ENCODE results near the gene TARP.
"Not testable (repeated sequence)": the region's sequence is repeated elsewhere in the genome, so short reads cannot be mapped to it uniquely, and the experiment has no call there.

Gene TARP

DNA sequence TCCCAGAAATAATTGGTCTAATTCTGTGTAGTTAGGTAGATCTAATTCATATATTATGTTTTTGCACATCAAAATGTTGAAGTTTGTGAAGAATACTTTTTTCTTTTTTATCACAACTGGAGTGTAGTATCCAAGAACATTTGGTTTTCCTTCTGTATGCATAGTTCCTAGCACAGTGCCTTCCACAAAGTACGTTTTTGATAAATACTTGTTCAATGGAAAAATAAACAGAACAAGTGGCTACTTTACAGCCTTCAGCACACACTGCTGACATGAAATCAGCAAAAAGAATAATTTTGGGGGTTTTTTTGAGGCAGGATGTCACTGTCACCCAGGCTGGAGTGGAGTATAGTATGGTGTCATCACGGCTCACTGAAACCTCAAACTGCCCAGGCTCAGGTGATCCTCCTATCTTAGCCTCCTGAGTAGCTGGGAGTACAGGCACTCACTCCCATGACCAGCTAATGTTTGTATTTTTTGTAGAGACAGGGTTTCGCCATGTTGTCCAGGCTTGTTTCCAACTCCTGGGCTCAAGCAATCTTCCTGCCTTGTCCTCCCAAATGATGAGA lies 27.9 kb downstream of the TARP start:
- 64 to 75% methylated on average over 3 of the region's 3 CpGs for WGBS, 2 donors
- Histone ChIP-seq H3K4me1 (no peaks in the 10 kb centered on the region), H3K36me3 (no peaks in the 10 kb centered on the region), H3K27me3 (no peaks in the 10 kb centered on the region), H3K4me3 (replicated peaks in 1 of 3) (no peak overlapping the region), H3K9me3 (no peaks in the 10 kb centered on the region), H3K27ac (no peak overlapping the region)
- TF ChIP-seq, protein P1, sequence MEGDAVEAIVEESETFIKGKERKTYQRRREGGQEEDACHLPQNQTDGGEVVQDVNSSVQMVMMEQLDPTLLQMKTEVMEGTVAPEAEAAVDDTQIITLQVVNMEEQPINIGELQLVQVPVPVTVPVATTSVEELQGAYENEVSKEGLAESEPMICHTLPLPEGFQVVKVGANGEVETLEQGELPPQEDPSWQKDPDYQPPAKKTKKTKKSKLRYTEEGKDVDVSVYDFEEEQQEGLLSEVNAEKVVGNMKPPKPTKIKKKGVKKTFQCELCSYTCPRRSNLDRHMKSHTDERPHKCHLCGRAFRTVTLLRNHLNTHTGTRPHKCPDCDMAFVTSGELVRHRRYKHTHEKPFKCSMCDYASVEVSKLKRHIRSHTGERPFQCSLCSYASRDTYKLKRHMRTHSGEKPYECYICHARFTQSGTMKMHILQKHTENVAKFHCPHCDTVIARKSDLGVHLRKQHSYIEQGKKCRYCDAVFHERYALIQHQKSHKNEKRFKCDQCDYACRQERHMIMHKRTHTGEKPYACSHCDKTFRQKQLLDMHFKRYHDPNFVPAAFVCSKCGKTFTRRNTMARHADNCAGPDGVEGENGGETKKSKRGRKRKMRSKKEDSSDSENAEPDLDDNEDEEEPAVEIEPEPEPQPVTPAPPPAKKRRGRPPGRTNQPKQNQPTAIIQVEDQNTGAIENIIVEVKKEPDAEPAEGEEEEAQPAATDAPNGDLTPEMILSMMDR (IDR thresholded peaks at IDR 0.05) = no peak
- no peak for TF ChIP-seq POLR2A (IDR thresholded peaks at IDR 0.05)
- intact Hi-C loops (cut with DNase I) = no loop called here
- DNase-seq = no peak

DNA sequence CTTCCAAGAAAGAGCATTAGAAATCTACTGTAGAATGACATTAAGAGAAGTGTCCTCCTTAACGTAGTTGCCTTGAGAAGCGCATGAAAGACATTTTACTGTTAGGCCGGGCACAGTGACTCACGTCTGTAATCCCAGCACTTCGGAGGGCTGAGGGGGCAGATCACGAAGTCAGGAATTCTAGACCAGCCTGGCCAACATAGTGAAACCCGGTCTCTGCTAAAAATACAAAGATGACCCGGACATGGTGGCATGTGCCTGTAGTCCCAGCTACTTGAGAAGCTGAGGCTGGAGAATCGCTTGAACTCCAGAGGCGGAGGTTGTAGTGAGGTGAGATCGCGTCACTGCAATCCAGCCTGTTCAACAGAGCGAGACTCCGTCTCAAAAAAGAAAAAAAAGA lies 28.9 kb downstream of the TARP start:
- WGBS, 2 donors = 88 to 89% methylated on average over 14 of the region's 14 CpGs
- H3K27ac ChIP-seq = no peak overlapping the region
- DNase-seq = no peak

DNA sequence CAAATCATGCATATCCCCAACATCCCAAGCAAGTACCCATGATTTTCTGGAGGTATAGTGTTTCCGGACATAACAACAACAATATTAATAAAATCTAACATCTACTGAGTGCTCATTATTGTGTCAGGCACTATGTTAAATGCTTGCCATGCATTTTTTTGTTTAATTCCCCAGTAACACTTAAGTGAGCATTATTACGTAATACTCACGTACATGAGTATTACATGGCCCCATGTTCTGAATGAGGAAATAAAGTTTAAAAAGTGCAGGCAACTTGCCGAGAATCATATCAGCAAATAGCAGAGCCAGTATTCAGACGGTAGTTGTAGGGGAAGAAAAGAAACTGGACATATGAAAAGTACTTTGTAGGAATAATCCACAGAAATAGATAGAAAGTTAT lies 30.1 kb downstream of the TARP start:
- not testable (repeated sequence) for H3K27ac ChIP-seq

More for the DNA sequence above, 28.9 kb downstream of the TARP start:
- Histone ChIP-seq H3K4me1 (no peaks in the 10 kb centered on the region), H3K27me3 (no peaks in the 10 kb centered on the region), H3K36me3 (no peaks in the 10 kb centered on the region), H3K4me3 (replicated peaks in 1 of 3) (no peak overlapping the region), H3K9me3 (no peaks in the 10 kb centered on the region)
- TF ChIP-seq POLR2A (IDR thresholded peaks at IDR 0.05) = no peak
- TF ChIP-seq, protein P1 (IDR thresholded peaks at IDR 0.05) = no peak
- intact Hi-C loops (cut with DNase I) = no loop called here

DNA sequence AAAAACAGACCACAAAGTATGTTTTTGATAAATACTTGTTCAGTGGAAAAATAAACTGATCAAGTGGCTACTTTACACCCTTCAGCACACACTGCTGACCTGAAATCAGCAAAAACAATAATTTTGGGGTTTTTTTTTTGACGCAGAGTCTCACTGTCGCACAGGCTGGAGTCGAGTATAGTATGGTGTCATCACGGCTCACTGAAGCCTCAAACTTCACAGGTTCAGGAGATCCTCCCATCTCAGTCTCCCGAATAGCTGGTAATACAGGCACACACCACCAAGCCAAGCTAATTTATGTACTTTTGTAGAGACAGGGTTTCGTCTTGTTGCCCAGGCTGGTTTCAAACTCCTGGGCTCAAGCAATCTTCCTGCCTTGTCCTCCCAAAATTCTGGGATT lies 30.6 kb downstream of the TARP start:
- intact Hi-C loops (cut with DNase I) = no loop called here

More for the DNA sequence above, 30.1 kb downstream of the TARP start:
- H3K36me3 ChIP-seq; H3K9me3 ChIP-seq; H3K4me1 ChIP-seq; H3K4me3 ChIP-seq (replicated peaks in 1 of 3); H3K27me3 ChIP-seq; DNase-seq; intact Hi-C loops (cut with DNase I): not testable (repeated sequence)
- WGBS, 2 donors = 65 to 70% methylated on average over 5 of the region's 5 CpGs

DNA sequence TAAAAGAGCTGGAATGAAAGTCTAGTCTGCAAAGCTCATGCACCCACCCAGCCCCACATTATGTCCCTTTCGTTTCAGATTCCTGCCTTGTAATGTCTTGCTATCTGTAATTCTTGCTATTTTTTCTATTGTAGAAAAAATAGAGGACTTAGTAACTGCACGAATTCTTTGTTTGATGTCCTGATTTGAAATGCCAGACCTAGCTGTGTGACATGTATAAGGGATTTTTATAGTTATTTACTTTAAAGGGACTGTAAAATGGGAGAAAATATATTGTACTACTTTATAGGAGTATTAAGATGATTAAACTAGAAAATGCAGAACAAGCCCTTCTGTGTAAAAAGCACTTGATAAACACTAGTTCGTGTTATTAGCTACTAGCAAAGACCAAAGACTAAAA lies 32.4 kb downstream of the TARP start:
- intact Hi-C loops (cut with DNase I) = no loop called here

More for the DNA sequence above, 30.6 kb downstream of the TARP start:
- H3K9me3 ChIP-seq = no peaks in the 10 kb centered on the region
- 92 to 97% methylated on average over 6 of the region's 6 CpGs for WGBS, 2 donors
- DNase-seq = no peak
- no peak overlapping the region for H3K27ac ChIP-seq
- H3K4me1 ChIP-seq = no peaks in the 10 kb centered on the region
- no peak overlapping the region for H3K4me3 ChIP-seq (replicated peaks in 1 of 3)
- TF ChIP-seq, protein P1 (IDR thresholded peaks at IDR 0.05) = no peak
- no peak for TF ChIP-seq POLR2A (IDR thresholded peaks at IDR 0.05)
- no peaks in the 10 kb centered on the region for H3K36me3 ChIP-seq
- no peaks in the 10 kb centered on the region for H3K27me3 ChIP-seq

DNA sequence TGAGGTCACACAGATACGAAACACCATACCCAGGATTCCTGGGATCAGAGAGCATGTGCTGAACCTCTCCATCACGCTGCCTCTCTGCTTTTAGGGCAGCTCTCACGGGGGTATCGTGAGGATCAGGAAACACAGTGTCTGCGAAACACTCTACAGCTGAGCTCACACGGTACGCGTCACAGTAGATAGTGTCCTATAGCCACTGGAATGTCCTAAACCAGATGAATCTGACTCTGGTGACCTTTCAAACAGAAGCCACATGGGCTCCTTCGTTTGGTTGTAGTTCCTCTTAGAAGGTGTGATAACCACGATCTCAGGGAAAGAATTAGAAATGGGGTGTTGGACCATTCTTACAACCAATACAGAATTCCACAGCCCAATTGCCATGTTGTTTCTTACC lies 34.3 kb downstream of the TARP start:
- H3K4me1 ChIP-seq; intact Hi-C loops (cut with DNase I); H3K27me3 ChIP-seq; H3K9me3 ChIP-seq; H3K36me3 ChIP-seq; H3K4me3 ChIP-seq (replicated peaks in 1 of 3); DNase-seq; H3K27ac ChIP-seq: not testable (repeated sequence)
- 92 to 94% methylated on average over 10 of the region's 10 CpGs for WGBS, 2 donors

More for the DNA sequence above, 32.4 kb downstream of the TARP start:
- H3K27me3 ChIP-seq = no peaks in the 10 kb centered on the region
- no peak for TF ChIP-seq POLR2A (IDR thresholded peaks at IDR 0.05)
- TF ChIP-seq, protein P1 (IDR thresholded peaks at IDR 0.05) = no peak
- no peak overlapping the region for H3K4me3 ChIP-seq (replicated peaks in 1 of 3)
- H3K27ac ChIP-seq = no peak overlapping the region
- no peak for DNase-seq
- no peaks in the 10 kb centered on the region for H3K36me3 ChIP-seq
- no peaks in the 10 kb centered on the region for H3K4me1 ChIP-seq
- no peaks in the 10 kb centered on the region for H3K9me3 ChIP-seq
- 80 to 87% methylated on average over 3 of the region's 3 CpGs for WGBS, 2 donors
